GM15510 (cell line): ENCODE results near the gene CAMTA1.

ENCODE experiments used
- POLR2A ChIP-seq: IDR thresholded peaks from 3 replicates; pipeline ENCODE4 v1.6.1; 2011; ENCODE audit warnings: borderline replicate concordance; ENCODE audit not compliant: insufficient read length; ENCODE audit errors: extremely low read depth

CAMTA1 gene

DNA sequence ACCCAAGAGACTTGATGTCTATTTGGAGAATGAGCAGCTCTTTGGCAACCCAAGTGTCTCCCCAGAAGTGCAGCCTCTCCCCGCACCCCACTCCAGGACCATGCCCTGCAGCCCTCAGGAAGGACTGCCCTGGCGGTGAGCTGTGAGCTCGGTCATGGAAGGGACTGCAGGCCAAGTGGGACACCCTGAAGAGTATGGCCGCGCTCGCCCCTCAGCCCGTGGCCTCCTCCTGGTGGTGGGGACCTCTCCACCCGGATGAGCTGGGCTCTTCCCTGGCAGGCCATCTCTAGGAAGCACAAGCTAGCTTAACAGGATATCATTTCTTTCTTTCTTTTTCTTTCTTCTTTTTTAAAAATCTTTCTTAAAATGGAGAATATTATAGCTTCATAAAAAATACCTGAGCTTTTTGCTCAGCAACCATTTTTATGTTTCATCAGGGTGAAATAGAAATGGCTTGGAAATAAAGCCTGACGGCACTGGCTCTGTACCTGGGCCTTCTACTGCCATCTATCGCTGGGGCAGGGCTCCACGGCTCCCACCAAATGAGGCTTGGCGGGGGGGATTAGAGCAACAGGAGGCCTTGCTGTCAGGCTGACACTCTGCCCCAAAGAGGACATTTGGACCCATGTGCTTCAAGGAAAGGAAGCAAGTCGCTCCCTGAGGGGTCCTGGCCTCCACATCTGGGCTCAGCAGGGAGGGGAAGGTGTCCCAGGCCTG is 689.7 kb downstream of the CAMTA1 start:
- TF ChIP-seq POLR2A = no peak

DNA sequence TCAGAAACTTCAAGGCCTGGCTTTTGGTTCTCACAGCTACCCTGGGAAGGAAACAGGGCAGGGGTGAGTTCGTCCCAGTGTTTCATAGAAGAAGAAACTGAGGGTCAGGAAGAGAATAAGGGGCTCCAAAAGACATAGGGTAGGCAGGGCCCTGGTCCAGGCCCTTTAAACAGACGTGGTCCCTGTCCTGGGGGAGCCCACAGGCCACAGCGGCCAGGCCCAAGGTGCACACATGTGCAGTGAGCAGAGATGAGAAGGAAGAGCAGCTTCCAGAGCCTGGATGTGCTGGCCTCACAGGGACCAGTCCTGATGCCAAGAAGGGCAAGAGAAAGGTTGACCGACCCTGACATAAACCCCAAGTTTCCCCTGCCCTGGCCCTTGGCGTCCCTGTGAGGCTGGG is 690.4 kb downstream of the CAMTA1 start:
- TF ChIP-seq POLR2A = no peak

DNA sequence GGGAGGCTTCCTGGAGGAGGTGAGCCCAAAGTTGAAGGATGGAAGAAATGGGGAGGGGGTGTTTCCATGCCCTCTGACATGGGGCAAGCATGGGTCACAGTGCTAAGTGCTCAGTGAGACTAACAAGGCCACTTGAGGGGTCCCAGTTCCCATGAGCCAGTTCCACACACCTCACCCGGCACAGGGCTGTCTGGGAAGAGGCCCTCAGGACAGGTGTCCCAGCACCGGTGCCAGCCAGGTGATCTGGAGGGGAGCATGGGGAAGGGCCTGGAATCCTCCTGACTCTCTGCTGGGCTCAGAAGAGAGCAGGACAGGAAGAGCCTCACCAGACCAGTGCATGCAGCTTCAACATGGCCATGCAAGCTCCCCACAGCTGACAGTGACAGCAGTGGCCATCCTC is 691.1 kb downstream of the CAMTA1 start:
- no peak for TF ChIP-seq POLR2A

DNA sequence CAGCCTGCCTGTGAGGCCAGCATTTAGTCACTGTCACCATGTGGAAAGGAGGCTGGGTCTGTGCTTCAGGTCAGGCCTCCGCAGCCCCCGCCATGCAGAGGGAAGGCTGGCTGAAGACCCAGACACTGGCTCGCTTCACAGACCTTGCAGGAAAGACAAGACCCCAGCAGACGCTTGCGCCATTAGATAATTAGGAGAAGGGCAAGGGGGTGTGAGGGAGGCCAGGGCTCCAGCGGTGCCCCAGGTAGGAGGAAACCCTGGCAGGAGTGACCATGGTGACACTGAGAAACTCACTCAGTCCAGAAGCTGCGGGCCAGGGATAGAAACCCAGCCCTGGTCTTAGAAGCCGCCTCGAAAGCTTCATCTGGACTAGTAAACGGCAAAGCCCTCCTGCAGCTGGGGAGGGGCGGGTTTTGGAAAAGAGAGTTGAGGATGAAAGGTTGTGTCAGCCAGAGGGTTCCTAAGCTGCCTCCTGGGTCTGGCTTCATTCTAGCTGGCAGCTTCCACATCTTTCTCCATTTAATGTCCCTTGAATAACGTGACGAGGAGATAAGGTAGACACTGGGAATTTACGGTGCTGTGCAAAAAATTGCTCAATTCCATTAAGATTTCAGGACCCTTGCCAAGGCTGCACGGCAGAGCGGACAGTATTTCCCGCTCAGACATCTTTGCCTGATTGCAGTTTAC is 691.8 kb downstream of the CAMTA1 start:
- no peak for TF ChIP-seq POLR2A

DNA sequence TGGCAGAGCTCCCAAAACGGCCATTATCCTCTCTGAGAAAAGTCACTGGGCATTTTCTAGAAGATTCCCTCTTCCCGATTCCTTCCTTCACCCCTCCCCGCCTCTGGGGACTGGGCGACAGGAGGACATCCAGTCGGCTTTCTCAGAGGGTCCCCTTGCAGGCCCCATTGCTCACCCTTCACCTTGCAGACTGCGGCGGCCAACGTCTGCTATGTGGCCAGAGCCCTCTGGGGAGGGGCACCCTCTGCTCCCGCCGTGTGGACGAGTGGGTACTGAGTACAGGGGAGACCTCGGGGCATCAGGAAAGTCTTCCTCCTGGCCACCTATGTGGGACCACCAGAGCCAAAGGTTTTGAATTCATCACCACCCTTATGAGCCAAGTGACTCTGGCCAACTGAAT is 692.3 kb downstream of the CAMTA1 start:
- TF ChIP-seq POLR2A = no peak

DNA sequence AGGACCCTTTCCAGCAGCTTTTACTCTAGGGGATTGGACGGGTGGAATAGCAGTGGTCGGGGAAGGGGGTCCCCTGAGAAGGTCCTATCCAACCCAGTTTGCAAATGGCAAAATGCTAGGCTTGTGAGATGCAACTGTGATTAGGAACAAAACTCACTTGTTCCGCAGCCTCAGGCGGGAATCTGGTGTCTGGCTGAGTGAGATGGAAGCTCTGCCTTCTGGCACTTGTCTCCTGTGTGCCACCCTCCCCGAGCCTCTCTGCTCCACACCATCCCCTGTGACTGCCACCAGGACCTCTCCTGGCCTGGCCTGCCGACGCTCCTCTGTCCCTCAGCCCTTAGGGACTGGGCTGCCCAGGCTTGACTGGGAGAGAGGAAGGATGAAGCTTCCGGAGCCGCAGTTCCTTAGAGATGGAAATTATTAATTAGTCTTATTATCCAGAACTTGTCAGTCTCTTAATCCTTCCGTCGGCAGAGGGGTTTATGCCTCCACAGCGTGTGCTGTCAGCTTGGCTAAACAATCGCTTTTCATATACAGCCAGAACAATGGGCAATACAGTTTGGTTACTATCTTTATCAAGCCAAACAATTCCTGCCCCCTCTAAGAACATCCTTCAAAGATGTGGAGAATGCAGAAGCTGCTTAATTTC is 693.0 kb downstream of the CAMTA1 start:
- TF ChIP-seq POLR2A = no peak

DNA sequence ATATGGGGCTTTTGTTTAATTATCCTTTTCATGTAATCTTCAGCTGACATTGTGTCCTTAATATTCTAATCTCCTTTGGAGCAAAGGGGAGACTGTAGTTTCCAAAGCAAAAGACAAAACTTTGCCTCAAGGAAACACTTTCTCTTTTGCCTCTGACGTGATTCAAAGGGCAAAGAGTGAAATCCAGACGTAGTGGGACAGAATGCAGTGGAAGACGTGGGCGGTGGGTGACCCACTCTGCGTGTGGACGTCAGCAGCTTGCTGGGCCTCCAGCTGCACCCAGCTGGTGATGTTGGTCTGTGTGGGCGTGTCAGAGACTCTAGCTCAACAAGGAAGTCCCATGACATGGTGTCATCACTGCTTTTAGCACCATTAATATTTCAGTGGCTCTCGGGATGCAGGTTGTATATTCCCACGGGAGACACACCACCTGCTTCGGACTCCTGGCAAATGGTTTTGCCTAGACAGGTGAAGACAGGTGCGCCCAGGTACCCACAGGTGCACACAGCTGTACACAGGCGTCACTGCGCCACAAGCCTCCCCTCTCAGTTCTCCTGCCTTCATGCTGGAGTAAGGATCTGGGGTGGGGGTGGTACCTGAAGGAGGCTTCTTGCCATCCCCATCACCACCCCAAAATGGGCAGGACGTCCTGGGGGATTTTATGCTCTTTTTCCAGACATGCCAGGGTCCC is 693.7 kb downstream of the CAMTA1 start:
- TF ChIP-seq POLR2A = no peak

DNA sequence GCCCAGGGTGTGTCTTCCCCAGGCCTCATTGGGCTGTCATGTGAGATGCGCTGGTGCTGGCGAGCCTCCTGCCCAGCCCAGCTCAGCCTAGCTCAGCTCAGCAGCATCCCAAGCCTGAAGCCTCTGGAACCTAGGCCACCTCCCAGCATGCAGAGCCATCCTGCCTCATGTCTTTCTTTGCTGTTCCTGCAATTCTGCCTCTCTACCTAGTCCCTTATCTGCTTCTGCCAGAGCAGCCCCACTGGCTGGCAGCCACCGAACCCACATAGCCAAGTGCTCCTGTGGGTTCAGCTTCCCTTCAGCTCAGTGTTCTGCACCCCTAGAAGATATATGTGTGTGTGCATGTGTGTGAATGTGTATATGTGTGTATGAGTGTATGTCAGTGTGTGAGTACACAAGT is 694.3 kb downstream of the CAMTA1 start:
- TF ChIP-seq POLR2A = no peak

DNA sequence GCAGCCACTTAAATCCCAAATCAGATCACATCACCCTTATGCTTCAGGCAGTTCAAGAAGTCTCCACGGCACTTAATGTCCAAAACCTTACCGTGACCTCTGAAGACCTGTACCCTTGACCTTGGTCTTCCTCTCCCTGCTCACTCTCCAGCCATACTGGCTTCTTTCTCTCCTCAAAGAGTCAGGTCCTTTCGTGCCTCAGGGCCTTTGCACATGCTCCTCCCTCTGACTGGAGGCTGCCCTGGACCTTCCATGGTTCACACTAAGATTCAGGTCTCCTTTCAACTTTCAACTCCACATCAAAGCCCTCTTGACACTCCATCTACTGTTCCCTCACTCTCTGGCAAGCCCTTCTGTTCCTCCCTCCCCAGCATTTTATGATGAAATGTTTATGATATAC is 695.9 kb downstream of the CAMTA1 start:
- TF ChIP-seq POLR2A = no peak

DNA sequence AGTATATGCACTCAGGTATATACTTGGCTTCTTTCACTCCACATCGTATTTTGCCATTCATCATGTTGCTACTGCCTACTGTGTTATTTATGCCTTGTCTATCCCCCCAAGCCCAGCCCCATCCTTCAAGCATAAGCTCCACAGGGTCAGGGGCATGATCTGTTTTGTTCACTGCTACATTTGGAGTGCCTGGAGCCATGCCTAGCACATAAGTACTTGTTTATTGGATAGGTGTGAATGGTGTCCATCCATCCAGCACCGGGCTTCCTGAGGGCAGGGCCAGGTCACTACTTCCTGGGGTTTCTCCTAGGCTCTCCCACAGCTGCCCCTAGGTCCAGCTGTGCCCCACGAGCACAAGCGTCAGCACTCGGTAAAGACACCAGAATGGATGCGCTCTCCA is 696.8 kb downstream of the CAMTA1 start:
- TF ChIP-seq POLR2A = no peak

DNA sequence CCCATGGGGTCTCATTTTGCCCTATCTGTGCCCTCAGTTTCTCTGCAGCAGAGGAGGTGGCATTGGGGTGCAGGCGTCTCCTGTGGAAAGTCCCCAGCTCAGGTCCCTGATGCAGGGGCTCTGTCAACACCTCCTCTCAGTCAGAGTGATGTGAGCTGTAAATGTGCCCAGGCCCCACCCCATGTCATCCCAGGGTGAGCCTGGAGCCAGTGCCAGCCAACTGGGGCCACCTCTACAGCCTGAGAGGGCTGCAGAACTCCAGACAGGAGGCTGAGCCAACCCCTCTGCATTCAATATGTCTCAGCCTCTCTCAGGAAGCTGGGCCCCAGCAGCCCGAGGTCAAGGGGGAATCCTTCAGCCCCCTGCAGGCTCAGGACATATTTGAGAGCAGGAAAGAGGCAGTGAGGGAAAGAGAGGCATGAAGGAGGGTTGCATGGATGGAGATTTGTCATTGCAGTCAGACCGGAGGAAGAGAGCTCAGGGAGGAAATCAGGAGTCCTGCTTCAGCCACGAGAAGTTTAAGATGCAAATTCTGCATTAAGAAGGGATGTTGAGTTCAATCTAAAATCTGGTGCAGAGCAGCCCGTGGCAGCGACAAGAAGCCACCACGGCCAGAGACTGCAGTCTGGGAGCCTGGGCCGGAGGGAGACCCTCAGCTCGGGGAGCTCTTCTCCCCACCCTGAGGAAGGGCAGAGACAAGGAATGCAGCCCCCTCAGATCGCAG is 697.7 kb downstream of the CAMTA1 start:
- TF ChIP-seq POLR2A = no peak

DNA sequence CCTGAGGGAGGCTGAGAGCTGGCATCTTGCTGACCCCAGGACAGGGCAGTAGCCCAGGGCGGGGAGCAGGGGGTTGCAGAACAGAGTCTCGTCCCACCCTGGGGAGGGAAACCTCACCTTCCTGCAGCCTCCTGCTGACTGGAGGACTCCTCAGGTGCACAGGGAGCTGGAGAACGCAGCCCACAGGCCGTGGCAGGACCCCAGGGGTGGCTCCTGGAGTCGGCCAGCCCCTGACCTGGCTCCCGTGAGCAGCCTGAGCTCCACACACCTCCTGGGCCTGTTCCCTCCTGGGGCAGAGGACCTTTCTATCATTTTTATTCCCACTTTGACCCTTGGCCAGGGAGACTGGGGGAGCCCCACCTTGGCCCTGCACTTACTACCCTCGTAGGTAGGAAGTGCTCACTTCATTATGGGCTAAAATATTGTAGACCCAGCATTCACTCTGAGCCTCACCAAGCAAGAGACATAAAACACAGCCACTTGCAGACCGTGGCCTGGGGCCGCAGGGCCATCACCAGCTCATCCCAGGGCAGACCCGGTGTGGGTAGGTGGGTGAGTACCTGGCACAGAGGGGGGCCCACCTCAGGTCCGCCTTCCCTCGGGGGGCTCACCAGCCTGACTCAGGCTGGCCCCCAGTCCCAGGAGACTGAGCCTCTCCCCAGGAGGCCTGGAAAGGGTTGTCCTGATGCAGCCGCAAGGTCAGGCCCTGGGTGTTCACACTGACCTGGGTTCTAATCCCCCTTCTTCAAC is 698.6 kb downstream of the CAMTA1 start:
- no peak for TF ChIP-seq POLR2A

DNA sequence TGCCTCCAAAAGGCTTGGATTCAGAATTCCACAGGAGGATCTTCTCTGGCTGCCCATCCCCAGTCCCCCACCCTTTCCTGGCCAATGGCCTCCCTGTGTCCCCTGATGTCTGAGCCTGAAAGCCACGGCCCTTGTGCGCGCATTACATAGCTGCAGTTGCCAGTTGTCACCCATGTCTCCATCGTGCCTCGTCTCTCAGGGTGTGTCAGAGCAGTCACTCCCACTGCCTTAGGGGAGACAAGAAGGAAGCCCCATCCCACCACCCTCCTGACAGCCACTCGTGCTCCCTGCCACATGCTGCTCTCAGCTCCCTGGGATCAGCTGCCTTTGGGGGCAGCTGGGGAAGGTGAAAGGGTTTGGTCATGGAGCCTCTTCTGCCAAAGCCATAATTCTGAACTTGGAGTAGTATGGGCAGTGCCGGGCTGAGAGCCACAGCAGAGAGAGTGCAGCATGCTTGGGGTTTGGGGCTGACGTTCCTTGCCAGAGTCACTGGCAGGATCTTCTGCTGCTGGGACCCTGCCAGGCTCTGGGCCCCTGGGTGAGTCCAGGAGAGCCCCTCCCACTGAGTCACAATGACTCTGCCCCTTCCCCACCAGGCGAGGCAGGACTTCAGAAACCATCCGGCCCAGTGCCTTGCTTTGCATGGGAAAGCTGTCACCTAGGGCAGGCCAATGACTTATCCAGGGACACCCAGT is 700.0 kb downstream of the CAMTA1 start:
- TF ChIP-seq POLR2A = no peak
